Kidney tubule cell (primary cell): ENCODE results near the gene DCAF5.

Experiments
- DNase-seq: peaks from one replicate; pipeline ENCODE4 v3.0.0-alpha.2; 2018; ENCODE audit warnings: low spot score

DCAF5 gene

DNA sequence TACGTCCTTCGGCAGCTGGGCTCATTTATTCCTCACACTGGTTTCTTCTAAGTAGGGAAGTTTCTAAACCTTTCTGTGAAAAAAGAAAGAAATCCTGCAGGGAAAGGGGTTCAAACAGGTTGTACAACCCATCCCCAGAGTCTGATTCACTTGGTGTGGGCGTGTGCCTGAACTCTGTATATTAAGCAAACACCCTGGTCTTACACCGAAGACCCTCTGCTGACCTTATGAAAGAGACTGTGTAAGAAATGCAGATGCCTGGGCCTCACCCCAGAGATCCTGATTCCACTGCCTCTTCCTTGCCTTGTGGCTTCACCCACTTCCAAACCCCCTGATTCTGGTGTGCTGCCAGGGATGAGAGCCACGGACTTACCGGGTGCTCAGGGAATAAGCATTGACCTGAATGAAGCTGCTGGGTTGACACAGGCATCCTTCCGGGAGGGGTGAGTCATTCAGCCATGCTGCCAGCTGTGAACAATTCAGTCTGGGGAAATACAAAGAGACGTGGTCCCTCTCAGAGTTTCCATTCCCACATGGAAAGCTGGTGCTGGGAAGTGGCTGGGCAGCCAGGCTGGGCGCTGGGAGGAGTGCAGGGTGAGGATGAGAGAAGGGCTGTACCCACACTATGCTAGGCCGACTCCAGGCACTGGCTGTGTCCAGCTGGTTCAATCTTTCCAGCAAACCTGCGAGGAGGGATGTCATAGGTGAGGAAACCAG lies 147.3 kb downstream of the DCAF5 start:
- peak; percentile 89 for DNase-seq

DNA sequence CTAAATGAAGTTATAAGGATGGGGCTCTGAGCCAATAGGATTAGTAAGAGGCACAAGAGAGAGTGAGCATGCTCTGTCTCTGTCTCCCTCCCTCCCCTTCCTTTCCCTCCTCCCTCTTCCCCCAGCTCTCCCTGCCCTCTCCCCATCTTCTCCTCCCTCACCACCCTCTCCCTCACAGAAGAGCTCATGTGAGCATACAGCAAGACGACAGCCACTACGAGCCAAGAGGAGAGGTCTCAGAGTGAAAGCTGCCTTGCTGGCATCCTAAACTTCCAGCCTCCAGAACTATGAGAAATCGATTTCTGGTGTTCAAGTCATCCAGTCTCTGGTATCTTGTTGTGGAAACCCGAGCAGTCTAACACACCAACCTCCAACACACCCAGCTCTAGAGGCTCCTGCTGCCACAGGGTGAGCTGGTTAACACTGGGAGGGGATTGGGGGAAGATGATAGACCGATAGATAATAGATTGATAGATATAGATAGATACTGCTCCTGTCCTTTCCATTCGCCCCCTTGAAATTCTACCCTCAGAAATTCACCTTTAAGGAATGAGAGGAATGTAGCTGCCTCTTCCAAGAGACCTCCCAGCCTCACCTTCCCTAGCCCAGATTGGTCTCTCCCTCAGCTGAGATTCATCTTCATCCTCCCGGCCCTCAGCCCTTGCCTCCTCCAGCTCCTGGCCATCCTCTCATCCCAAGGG lies 148.0 kb downstream of the DCAF5 start:
- peak; percentile 31 for DNase-seq

DNA sequence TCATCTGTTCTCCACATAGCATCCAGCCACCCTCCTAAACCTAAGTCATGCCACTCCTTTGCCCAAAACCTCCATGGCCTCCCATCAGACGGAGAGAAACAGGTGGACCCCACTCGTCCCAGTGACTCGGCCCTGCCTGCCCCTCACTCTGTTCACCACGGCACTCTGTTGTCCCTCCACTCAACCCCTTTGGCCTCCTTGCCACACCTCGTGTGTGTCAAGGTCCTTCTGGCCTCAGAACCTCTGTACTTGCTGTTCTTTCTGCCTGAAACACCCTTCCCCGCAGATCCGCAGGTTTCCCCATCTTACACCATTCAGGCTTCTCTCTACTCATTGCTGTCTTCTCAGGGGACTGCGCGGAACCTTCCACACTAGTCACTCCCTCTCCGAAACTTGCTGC lies 149.3 kb downstream of the DCAF5 start:
- DNase-seq: no peak

DNA sequence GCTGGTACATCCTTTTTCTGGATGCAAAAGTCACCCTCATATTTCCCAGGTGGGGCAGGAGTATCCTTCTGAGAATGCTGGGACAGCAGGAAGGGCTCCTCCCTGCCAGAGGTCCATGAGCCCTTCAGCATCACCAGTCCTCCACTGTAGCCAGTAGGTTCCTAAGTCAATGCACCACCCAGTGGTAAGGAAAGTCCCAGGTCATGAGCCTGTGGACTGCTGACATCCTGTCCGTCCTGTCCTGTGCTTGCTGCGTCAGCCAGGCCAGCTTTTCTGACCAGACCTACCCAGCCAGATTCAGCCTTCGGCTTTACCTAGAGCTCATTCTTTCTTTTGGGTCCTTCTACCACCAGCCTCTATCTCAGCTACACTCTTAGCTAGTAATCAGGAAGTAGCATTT lies 150.8 kb downstream of the DCAF5 start:
- DNase-seq: peak; percentile 59

DNA sequence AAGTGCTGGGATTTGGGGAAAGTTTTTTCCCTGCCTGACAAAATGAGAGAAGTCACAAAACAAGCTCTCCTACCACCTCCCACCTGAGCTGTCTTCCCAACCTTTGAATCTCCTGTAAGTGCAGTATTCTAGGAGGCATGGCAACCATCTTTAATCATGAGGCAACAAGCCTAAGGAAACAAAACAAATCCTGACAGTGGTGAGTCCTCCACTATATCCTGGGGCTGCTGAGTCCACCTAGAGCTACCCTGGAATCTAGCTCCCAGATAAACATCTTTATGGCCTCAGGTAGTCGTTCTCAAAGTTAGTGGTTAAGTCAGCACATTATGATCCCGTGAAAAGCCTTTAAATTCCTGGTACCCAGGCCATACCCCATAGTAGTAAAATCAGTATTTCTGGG lies 151.5 kb downstream of the DCAF5 start:
- DNase-seq: no peak
